HL-60 (cell line): ENCODE results near the gene ATP2A2.

Source experiments
- CTCF ChIP-seq: IDR thresholded peaks from one replicate; pipeline ENCODE4 v1.5.1; 2011; ENCODE audit warnings: low read length, control low read depth, inconsistent platforms; ENCODE audit not compliant: insufficient read depth
- GABPA ChIP-seq: IDR thresholded peaks from 2 replicates; pipeline ENCODE4 v1.6.1; 2012; ENCODE audit warnings: low read depth
- POLR2AphosphoS5 ChIP-seq: IDR thresholded peaks from 2 replicates; pipeline ENCODE4 v1.6.1; 2012; ENCODE audit warnings: low read depth
- SPI1 ChIP-seq: IDR thresholded peaks from 2 replicates; pipeline ENCODE4 v1.6.1; 2012; ENCODE audit warnings: low read depth, mild to moderate bottlenecking, borderline replicate concordance
- TF ChIP-seq, protein P1 (sequence below): IDR thresholded peaks from 2 replicates; pipeline ENCODE4 v1.6.1; 2012; ENCODE audit warnings: low read depth; ENCODE audit not compliant: insufficient replicate concordance

DNA sequence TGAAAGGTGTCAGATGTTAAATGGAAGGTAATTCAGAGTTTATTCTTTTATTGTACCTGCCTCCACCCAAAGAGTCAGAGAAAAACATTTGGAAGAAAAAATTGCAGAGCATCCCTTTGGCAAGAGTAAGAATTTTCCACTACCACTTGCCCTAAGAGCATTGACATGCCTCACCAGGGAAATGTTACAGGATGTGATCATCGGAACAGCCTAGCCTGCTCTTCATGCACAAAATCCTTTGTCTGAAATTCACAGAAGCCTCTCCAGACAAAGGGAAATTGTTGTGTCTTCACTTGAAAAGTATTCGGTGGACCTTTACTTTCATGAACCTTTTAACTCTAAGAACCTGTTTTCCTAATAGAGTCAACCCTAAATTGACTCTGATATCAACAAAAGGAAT, 36.9 kb downstream of the ATP2A2 start:
- no peak for TF ChIP-seq CTCF
- TF ChIP-seq SPI1: no peak
- TF ChIP-seq, protein P1, sequence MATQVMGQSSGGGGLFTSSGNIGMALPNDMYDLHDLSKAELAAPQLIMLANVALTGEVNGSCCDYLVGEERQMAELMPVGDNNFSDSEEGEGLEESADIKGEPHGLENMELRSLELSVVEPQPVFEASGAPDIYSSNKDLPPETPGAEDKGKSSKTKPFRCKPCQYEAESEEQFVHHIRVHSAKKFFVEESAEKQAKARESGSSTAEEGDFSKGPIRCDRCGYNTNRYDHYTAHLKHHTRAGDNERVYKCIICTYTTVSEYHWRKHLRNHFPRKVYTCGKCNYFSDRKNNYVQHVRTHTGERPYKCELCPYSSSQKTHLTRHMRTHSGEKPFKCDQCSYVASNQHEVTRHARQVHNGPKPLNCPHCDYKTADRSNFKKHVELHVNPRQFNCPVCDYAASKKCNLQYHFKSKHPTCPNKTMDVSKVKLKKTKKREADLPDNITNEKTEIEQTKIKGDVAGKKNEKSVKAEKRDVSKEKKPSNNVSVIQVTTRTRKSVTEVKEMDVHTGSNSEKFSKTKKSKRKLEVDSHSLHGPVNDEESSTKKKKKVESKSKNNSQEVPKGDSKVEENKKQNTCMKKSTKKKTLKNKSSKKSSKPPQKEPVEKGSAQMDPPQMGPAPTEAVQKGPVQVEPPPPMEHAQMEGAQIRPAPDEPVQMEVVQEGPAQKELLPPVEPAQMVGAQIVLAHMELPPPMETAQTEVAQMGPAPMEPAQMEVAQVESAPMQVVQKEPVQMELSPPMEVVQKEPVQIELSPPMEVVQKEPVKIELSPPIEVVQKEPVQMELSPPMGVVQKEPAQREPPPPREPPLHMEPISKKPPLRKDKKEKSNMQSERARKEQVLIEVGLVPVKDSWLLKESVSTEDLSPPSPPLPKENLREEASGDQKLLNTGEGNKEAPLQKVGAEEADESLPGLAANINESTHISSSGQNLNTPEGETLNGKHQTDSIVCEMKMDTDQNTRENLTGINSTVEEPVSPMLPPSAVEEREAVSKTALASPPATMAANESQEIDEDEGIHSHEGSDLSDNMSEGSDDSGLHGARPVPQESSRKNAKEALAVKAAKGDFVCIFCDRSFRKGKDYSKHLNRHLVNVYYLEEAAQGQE: no peak
- TF ChIP-seq POLR2AphosphoS5: no peak
- TF ChIP-seq GABPA: no peak
